ENCODE results near the gene CEMIP.

The CEMIP gene

DNA sequence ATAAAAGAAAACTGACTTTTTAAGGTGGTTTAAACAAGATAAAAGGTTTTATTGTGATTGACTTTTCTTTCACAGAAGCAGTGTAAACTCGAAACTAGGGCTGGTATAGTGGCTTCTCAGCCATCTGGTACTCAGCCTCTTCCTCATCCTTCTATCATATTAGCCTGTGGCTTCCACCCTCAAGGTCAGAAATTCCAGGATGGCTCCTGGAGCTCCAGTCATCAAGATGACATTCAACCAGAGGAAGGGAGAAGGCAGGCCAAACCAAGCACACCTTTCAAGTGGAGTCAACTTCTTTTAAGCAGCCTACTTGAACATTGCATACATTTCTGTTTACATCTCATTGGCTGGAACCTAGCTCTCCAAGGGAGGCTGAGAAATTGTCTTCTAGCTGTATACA lies 211.8 kb downstream of the CEMIP start:
- no peak for DNase-seq

DNA sequence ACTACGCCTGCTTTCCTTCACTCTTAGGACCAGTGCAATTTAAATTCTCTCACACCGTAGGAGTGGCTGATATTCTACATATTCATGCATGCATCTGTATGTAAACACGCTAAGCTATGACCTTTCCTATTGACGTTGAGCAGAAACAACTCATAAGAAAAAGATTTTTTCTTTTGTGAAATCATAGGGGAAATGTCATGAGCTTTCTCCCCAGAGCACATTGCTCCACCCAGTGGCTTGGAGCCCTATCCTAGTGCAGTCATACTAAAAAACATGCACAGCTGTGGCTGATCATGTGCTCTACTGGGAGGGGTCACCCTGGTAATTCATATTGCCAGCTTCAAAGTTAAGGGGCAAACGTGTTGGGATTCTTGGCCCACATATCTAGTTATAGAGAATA lies 212.3 kb downstream of the CEMIP start:
- peak; percentile 37 for DNase-seq

DNA sequence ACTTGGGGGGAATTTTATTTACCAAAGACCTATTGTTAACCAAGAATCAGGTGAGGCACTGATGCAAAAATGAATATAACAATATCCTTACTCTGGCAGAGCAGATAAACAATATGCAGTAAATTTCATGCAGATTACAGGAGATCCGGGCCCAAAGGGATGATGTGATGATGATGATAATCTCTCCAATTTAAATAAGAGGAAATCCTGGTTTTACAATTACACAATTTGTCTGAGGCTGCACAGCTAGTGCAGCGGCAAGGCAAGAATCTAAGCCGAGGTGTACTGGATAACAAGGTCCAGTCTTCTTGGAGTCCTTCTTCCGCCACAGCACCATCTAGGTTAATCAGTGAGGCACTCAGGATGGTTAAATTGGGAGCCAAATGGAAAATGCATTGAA lies 212.8 kb downstream of the CEMIP start:
- no peak for DNase-seq

DNA sequence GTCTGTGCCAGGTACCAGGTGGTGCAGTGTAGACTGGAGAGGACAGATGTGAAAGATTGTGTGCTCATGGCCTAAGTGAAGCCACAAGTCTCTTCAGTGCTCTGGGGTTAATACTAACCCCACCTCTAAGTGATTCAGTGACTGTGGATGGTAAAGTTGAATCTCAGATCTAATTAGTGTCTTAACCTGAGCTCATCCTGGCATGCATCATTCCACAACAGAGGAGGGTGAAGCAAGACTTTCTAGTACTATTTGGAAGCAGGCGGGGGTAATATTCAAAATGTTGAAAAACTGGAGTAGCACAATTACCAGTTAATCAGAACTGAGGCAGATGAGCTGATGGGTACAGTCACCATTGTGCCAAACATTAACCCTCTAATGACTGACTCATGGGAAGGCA lies 213.3 kb downstream of the CEMIP start:
- DNase-seq = no peak

DNA sequence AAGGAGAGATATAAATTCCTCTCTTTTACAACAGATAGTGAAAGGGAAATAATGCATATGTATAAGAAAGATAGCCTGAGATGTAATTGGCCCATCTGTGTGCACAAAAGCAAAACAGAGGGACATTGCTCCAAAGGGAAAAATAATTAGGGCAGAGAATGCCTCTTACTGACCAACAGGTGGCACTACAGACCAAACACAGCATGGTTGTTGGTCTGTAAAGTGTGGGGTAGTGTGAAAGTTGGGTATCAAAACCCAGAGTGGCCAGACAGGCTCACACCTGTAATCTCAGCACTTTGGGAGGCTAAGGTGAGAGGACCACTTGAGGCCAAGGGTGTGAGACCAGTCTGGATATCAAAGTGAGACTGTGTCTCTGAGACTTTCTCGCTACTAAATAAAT lies 217.1 kb downstream of the CEMIP start:
- peak; percentile 18 for DNase-seq

DNA sequence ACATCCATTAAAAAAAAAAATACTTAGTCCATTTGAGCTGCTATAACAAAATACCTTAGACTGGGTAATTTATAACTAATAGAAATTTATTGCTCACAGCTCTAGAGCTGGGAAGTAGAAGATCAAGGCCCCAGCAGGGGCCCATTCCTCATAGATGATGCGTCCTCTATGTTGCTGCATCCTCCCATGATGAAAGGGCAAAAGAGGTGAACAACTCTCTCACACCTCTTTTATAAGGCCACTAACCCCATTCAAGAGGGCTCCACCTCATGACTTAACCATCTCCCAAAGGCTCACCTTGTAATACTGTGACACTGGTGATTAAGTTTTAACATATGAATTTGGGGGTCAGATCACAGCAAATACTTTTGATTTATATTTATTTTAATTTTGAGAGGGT lies 218.5 kb downstream of the CEMIP start:
- no peak for DNase-seq

DNA sequence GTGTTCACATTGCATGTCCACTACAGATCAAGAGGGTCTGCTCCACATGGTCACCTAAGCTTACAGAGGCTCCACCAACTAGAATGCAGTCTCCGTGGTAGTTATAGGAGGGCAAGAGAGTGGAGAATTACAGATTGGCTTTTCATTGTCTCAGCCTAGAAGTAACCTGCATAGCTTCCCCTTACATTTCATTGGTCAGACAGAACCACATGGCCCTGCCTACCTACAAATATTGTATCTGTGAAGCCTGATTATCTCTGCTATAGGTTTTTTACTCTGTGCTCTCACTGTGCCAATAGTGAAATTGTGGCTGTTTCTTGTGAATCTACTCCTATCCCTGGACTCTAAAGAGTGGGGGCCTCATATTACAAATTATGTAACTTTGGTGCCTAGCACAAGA lies 219.1 kb downstream of the CEMIP start:
- no peak for DNase-seq

DNA sequence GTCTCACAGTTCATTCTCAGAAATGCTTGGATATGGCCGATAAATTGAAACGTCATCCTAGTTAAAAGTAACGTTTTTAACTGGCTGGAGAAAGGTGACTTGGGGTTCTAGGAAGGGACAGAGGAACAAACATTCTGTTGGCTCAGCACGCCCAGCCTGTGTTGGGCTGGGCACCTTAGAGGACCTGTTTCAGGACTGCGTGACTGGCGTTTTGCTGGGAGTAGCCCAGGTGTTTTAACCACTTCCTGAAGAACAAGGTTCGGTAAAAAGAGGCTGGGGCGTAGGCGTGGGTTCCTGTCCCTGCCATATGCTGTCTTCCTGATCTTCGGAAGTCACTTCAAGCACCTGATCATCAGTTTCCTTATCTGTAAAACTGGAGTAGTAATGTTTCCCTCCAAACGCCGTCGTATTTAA lies 220.5 kb downstream of the CEMIP start:
- peak; percentile 80 for DNase-seq

DNA sequence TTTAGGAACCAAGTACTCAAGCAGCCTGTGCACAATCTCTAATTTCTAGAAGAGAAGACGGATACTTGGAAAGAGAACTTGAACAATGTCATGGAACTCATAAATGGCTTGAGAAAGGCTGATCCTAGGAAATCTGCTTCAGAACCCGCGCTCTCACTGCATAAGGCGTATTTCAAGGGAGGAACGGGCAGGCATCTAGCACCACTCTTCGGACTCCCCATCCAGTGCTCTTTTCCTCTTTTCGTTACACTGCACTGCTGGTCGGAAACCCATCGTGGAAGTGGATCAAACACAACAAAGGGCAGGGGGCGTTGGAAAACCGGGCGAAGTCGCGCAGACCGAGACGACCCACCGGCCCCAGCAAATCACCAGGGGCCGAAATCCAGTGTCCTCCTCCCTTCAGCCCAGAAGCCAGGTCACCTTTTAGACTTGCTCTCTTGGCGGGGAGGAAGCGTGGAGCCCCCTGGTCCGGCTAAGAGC lies 221.0 kb downstream of the CEMIP start:
- DNase-seq = no peak

DNA sequence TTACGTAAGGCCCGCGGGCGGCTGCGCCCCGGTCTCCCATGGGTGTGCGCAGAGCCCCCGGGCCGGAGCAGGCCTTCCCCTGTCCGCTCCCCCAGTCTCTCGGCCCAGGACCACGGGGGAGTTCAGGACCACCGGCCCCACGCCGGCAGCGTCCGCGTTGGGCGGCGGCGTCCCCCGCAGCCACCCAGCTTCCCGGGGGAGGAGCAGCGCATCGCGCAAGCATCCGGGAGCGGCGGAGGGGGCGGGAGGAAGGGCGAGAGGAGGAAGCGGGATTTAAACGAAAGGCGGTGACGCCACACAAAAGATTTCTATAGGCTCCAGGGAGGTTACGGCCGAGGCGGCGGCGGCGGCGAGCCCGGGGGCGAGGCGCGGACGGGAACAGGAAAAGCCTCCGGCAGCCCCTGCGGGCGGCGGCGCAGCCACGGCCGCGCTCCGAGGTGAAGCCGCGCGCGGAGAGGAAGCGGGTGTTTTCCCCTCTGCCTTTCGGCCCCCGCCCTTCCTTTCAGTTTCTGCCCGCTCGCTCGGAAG lies 221.5 kb downstream of the CEMIP start, which contains the start of gene TLNRD1:
Gene TLNRD1, plus strand, starts transcription at position 300 of the 528 bp plus-strand sequence. CDS start 1,349 bp downstream, outside the sequence.
- DNase-seq = peak; percentile 88

Data from activated CD4-positive, alpha-beta T cell treated with anti-CD3 and anti-CD28 coated beads for 48 hours (primary cell).